Fibroblast of pulmonary artery (primary cell): ENCODE results near the gene KCTD16.
A peak's percentile ranks its signal among the peaks of the same experiment; 100 is the strongest.

Experiments used
- DNase-seq: peaks from one replicate; pipeline ENCODE4 v3.0.0-alpha.2; 2010; ENCODE audit warnings: low read depth
- H3K4me3 ChIP-seq: replicated peaks from 2 replicates; pipeline ENCODE4 v1.5.1; 2011; ENCODE audit warnings: low read depth, mild to moderate bottlenecking, control low read depth, low read length, moderate library complexity
- CTCF ChIP-seq: IDR thresholded peaks from 2 replicates; pipeline ENCODE4 v1.5.1; 2011; ENCODE audit warnings: mild to moderate bottlenecking, control low read depth, low read length, inconsistent platforms; ENCODE audit errors: missing control alignments

The KCTD16 gene

GRCh38 chr5:144151026-144151425 is 19.6 kb upstream of the KCTD16 start:
- peak; percentile 33 for DNase-seq
- TF ChIP-seq CTCF = no peak

GRCh38 chr5:144156767-144157171 is 13.9 kb upstream of the KCTD16 start:
- peak; percentile 53 for DNase-seq
- no peak for TF ChIP-seq CTCF
- H3K4me3 ChIP-seq = no peak overlapping the region

More at GRCh38 chr5:144151026-144151425, 19.6 kb upstream of the KCTD16 start:
- no peak overlapping the region for H3K4me3 ChIP-seq

- TF ChIP-seq CTCF = no peak
- no peak overlapping the region for H3K4me3 ChIP-seq
- no peak for DNase-seq
Measured at GRCh38 chr5:144162686-144163085, 8.0 kb upstream of the KCTD16 start.

GRCh38 chr5:144166696-144167095 is 4.0 kb upstream of the KCTD16 start:
- no peak for TF ChIP-seq CTCF
- no peak for DNase-seq
- H3K4me3 ChIP-seq = no peak overlapping the region

- no peak for DNase-seq
- no peak for TF ChIP-seq CTCF
- H3K4me3 ChIP-seq = peak overlapping the region; percentile 88
Measured at GRCh38 chr5:144167998-144168397, 2.7 kb upstream of the KCTD16 start.

GRCh38 chr5:144169904-144170275 is 783 bp upstream of the KCTD16 start:
- TF ChIP-seq CTCF = no peak
- peak overlapping the region; percentile 88 for H3K4me3 ChIP-seq
- no peak for DNase-seq

- DNase-seq = no peak
- no peak overlapping the region for H3K4me3 ChIP-seq
- TF ChIP-seq CTCF = no peak
Measured at GRCh38 chr5:144173766-144174165, 3.1 kb downstream of the KCTD16 start.
